K562 (cell line): ENCODE measurements around the gene MLANA. TPM values are rescaled to one million over a fixed set of nuclear protein-coding genes. Genes with fewer than 3 reads are reported as not detected.

Experiments used
- ATAC-seq: fragments of 200-7000 bp; cut with Tn5 transposase; 3 replicates; pipeline ENCODE4 v1.9.1; 2020; ENCODE audit warnings: moderate library complexity
- BruUV-seq: library from RNA; stranded (reverse); fragments of 400-500 nt; replicated peaks from 2 replicates; lab custom pipeline; 2021; lab: Mats Ljungman, UMichigan
- CTCF ChIA-PET: fragments of 300-600 bp; formaldehyde crosslinking; extraction: SDS; loops from one replicate; lab custom pipeline; 2021; ENCODE audit warnings: low intra/inter-chr PET ratio; lab: Yijun Ruan, JAX
- POLR2A ChIA-PET: fragments of 300-600, 350-650 bp; sonication (Branson Sonifier 250); formaldehyde crosslinking; extraction: SDS; loops from one replicate; lab custom pipeline; 2021; ENCODE audit warnings: antibody characterized with exemption, inconsistent platforms; lab: Yijun Ruan, JAX
- DNase-seq, 4 experiments: peaks; one replicate each; pipeline versions ENCODE4 v3.0.0 to v3.0.0-alpha.2; 2011 to 2018; ENCODE audit warnings: low spot score in 3 of 4, mixed read lengths in 3 of 4; ENCODE audit errors: extremely low read depth in 1 of 4
- FAIRE-seq: peaks from 2 replicates; lab custom pipeline; 2011; peaks lifted over from hg19 to GRCh38; lab: Jason Lieb, UNC
- H2AFZ ChIP-seq: 2 replicates; pipeline ENCODE4 v1.6.0; 2011; ENCODE audit warnings: low read depth, low read length, control low read depth, inconsistent platforms
- H3K27ac ChIP-seq: fragments of 200-600 bp; 3 replicates; pipeline ENCODE4 v1.8.0; 2011; ENCODE audit warnings: low read depth, mild to moderate bottlenecking, control low read depth, inconsistent platforms, low read length, moderate library complexity, mixed read lengths; ENCODE audit errors: extremely low read depth
- H3K27me3 ChIP-seq, 2 experiments: fragments of 300-600 bp in 1 of 2; 2 replicates in 1 of 2; 3 replicates in 1 of 2; pipeline versions ENCODE4 v1.6.0 to v1.8.0; 2011; ENCODE audit warnings: inconsistent platforms in 2 of 2, low read length in 2 of 2, mild to moderate bottlenecking in 1 of 2, mixed read lengths in 1 of 2, moderate library complexity in 1 of 2; ENCODE audit not compliant: control insufficient read depth in 2 of 2, insufficient read depth in 2 of 2
- H3K36me3 ChIP-seq: fragments of 300-600 bp; 3 replicates; pipeline ENCODE4 v1.8.0; 2011; ENCODE audit warnings: mild to moderate bottlenecking, low read length, inconsistent platforms; ENCODE audit not compliant: control insufficient read depth, insufficient read depth
- H3K4me1 ChIP-seq, 2 experiments: fragments of 200-600 bp in 1 of 2; replicated peaks in 1 of 2; 2 replicates in 1 of 2; 3 replicates in 1 of 2; pipeline versions ENCODE4 v1.5.1 to v1.8.0; 2011; ENCODE audit warnings: inconsistent platforms in 2 of 2, low read length in 2 of 2, mild to moderate bottlenecking in 1 of 2, mixed read lengths in 1 of 2, moderate library complexity in 1 of 2; ENCODE audit not compliant: control insufficient read depth in 2 of 2, insufficient read depth in 2 of 2
- H3K4me2 ChIP-seq: 2 replicates; pipeline ENCODE4 v1.6.1; 2011; ENCODE audit warnings: low read length, control low read depth, inconsistent platforms, mixed read lengths; ENCODE audit not compliant: insufficient read depth
- H3K4me3 ChIP-seq: fragments of 200-600 bp; sonication (generic), shearing (Covaris generic); 2 replicates; pipeline ENCODE4 v1.5.1; 2016; ENCODE audit warnings: control low read depth, inconsistent platforms
- H3K79me2 ChIP-seq: fragments of 200-600 bp; 3 replicates; pipeline ENCODE4 v1.8.0; 2011; ENCODE audit warnings: low read length, inconsistent platforms; ENCODE audit not compliant: control insufficient read depth, insufficient read depth
- H3K9ac ChIP-seq, 2 experiments: 2 replicates each; pipeline versions ENCODE4 v1.6.0 to v1.6.1; 2011; ENCODE audit warnings: low read depth in 2 of 2, low read length in 2 of 2, control low read depth in 1 of 2, inconsistent platforms in 1 of 2, mild to moderate bottlenecking in 1 of 2, mixed read lengths in 1 of 2; ENCODE audit not compliant: insufficient read depth in 1 of 2
- H3K9me1 ChIP-seq: one replicate; pipeline ENCODE4 v1.6.0; 2011; ENCODE audit warnings: inconsistent platforms, mild to moderate bottlenecking, low read length, moderate library complexity; ENCODE audit not compliant: control insufficient read depth, insufficient read depth
- H3K9me3 ChIP-seq: replicated peaks from 2 replicates; pipeline ENCODE4 v1.5.1; 2011; ENCODE audit warnings: low read depth, low read length, inconsistent platforms; ENCODE audit not compliant: control insufficient read depth, insufficient read depth
- H4K20me1 ChIP-seq: replicated peaks from 2 replicates; pipeline ENCODE4 v1.6.1; 2011; ENCODE audit warnings: low read length, inconsistent platforms, mixed read lengths; ENCODE audit not compliant: control insufficient read depth, insufficient read depth
- CBFA2T3 ChIP-seq: fragments of 450-650 bp; IDR thresholded peaks from 2 replicates; pipeline ENCODE4 v1.6.1; 2017
- TRIM24 ChIP-seq, 2 experiments: fragments of 450-650 bp; IDR thresholded peaks; 2 replicates each; pipeline ENCODE4 v1.6.1; 2016
- ZNF282 ChIP-seq: sonication (generic); formaldehyde crosslinking; IDR thresholded peaks from 2 replicates; pipeline ENCODE4 v1.8.1; 2023; ENCODE audit warnings: missing genetic modification reagents
- WGBS: fragments of 100-300 bp; shearing (Covaris generic); methylation state at CpG from one replicate; pipeline ENCODE4 v1.1.6; 2016; ENCODE audit warnings: low coverage, mixed read lengths; ENCODE audit not compliant: insufficient coverage; ENCODE audit errors: missing lambda C conversion rate; 5-methylcytosine and 5-hydroxymethylcytosine counted together
- in situ Hi-C: fragments of 300-500 bp; cut with MboI; formaldehyde crosslinking; loops from 4 replicates; pipeline ENCODE4 v1.15.0; 2018; ENCODE audit warnings: inconsistent platforms, mixed read lengths
- intact Hi-C: fragments of 100-400 bp; cut with micrococcal nuclease; formaldehyde crosslinking; loops from 2 replicates; pipeline ENCODE4 v1.14.2; 2022
- polyA plus RNA-seq, 8 experiments: library from polyadenylated mRNA; depleted of rRNA in 4 of 8; stranded (reverse) in 5 of 8; unstranded in 3 of 8; fragments of >200 nt; fragmentation: Nextera tagmentation in 2 of 8; fragmentation: Illumina TruSeq in 1 of 8; extraction: Ambion mirVana in 2 of 8; extraction: Trizol in 1 of 8; gene quantifications; 2 replicates each; pipeline versions ENCODE4 v1.2.1 to v1.2.3, GENCODE V29; 2011 to 2014; ENCODE audit warnings: inconsistent platforms in 1 of 8, missing spikeins in 1 of 8
- total RNA-seq, 7 experiments: library from RNA; depleted of rRNA in 6 of 7; stranded (reverse); fragments of >200 nt in 6 of 7; fragmentation: Illumina TruSeq in 2 of 7; extraction: Trizol in 2 of 7; gene quantifications; 2 replicates each; pipeline versions ENCODE4 v1.2.1 to v1.2.3, GENCODE V29; 2011 to 2021; ENCODE audit warnings: low replicate concordance in 1 of 7
- TF ChIP-seq, protein P1 (sequence below): fragments of 450-650 bp; IDR thresholded peaks from 2 replicates; pipeline ENCODE4 v1.6.1; 2017; ENCODE audit warnings: antibody characterized with exemption, mild to moderate bottlenecking
- TF ChIP-seq, protein P2 (sequence below), 2 experiments: fragments of 450-650 bp; formaldehyde crosslinking in 1 of 2; IDR thresholded peaks; 2 replicates each; pipeline versions ENCODE4 v1.4.0 to v1.6.1; 2014 to 2020; ENCODE audit warnings: mild to moderate bottlenecking in 2 of 2, borderline replicate concordance in 1 of 2, low read depth in 1 of 2
- TF ChIP-seq, protein P3 (sequence below): fragments of 450-650 bp; conservative IDR thresholded peaks from 2 replicates; pipeline ENCODE4 v1.6.1; 2016; ENCODE audit warnings: missing genetic modification characterization, low read depth, mild to moderate bottlenecking, missing compliant biosample characterization, moderate library complexity

The MLANA gene
- total and polyA plus RNA-seq, 9 of the 15 experiments (the other 6 are each of a cell fraction or from before 2014, with no cell fraction given) = not detected

DNA sequence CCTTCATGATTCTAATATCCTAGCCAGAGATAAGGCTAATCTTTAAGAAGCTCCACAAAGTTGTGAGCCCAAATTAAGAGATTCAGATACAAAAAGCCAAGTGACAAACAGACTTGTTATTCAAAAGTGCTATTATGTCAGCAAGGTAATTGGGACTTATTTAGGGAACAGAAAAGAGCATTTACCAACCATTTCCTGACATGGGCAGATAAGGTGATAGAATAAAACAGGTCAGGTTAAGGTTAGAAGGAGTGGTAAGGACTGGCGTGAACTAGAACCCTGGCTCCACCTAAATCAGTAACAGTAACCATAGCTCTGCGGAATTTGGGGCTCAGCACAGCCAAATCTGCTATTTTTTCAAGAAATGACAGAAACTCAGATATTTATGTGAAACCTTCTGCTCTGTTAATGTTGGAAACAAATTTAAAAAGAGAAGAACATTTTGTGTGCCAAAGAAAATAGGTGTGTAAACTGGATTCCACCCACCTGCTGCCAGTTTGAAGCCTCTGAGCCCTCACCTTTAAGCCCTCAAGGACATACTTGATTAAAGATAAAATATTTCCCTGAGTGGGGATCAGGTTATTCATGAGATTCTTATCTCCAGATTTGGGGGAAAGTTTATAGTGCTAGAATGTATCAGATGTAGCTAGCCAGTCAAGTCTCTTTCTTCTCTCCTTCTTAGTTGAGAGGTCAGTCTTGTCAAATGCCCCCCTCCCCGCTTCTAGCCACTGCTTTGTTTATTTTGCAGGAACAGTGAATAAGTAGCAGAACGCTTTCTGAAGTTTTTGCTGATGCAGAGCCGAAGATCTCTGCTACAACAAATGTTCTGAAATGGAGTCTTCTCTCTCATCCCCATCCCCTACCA lies 47.5 kb upstream of the MLANA start:
- Histone ChIP-seq H4K20me1 (no peaks in the 10 kb centered on the region), H3K9me3 (no peaks in the 10 kb centered on the region; the same call in 1 of the 2 replicates), H3K27me3 (no peaks in the 10 kb centered on the region), H3K36me3 (no peaks in the 10 kb centered on the region), H3K9me1 (no peaks in the 10 kb centered on the region), H3K27ac (peak overlapping the region; percentile 29; the same call in 1 of the 3 replicates), H3K4me2 (no peak overlapping the region), H3K9ac (peak overlapping the region in 1 of 2 experiments; percentile 18; a peak in 1 of 4 replicates), H3K4me1 (peaks cover 11 to 43% of the 10 kb centered on the region in 2 experiments; a peak in 4 of 5 replicates), H3K4me3 (no peak overlapping the region), H3K79me2 (no peaks in the 10 kb centered on the region), H2AFZ (peak overlapping the region; percentile 61)
- POLR2A ChIA-PET = no interaction called here
- ATAC-seq = peak; percentile 31; the same call in 2 of the 3 replicates
- no TSS peak for BruUV-seq
- intact Hi-C loops = no loop called here
- in situ Hi-C loops = no loop called here
- 43% methylated on average over 5 of the region's 5 CpGs for WGBS
- CTCF ChIA-PET = no interaction called here
- DNase-seq = peak in 2 of 4 experiments; percentile 20 to 30
- FAIRE-seq = peak; percentile 65
- TF ChIP-seq, protein P1, sequence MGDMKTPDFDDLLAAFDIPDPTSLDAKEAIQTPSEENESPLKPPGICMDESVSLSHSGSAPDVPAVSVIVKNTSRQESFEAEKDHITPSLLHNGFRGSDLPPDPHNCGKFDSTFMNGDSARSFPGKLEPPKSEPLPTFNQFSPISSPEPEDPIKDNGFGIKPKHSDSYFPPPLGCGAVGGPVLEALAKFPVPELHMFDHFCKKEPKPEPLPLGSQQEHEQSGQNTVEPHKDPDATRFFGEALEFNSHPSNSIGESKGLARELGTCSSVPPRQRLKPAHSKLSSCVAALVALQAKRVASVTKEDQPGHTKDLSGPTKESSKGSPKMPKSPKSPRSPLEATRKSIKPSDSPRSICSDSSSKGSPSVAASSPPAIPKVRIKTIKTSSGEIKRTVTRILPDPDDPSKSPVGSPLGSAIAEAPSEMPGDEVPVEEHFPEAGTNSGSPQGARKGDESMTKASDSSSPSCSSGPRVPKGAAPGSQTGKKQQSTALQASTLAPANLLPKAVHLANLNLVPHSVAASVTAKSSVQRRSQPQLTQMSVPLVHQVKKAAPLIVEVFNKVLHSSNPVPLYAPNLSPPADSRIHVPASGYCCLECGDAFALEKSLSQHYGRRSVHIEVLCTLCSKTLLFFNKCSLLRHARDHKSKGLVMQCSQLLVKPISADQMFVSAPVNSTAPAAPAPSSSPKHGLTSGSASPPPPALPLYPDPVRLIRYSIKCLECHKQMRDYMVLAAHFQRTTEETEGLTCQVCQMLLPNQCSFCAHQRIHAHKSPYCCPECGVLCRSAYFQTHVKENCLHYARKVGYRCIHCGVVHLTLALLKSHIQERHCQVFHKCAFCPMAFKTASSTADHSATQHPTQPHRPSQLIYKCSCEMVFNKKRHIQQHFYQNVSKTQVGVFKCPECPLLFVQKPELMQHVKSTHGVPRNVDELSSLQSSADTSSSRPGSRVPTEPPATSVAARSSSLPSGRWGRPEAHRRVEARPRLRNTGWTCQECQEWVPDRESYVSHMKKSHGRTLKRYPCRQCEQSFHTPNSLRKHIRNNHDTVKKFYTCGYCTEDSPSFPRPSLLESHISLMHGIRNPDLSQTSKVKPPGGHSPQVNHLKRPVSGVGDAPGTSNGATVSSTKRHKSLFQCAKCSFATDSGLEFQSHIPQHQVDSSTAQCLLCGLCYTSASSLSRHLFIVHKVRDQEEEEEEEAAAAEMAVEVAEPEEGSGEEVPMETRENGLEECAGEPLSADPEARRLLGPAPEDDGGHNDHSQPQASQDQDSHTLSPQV = no peak
- TF ChIP-seq TRIM24 (IDR thresholded peaks at IDR 0.05) (0 out of 4 replicates have a peak, but pooled peaks of 1 of the 2 experiments have one; percentile 16), CBFA2T3 (peak; percentile 41), ZNF282 (CRISPR knock-in tag) (no peak)
- TF ChIP-seq, protein P2, sequence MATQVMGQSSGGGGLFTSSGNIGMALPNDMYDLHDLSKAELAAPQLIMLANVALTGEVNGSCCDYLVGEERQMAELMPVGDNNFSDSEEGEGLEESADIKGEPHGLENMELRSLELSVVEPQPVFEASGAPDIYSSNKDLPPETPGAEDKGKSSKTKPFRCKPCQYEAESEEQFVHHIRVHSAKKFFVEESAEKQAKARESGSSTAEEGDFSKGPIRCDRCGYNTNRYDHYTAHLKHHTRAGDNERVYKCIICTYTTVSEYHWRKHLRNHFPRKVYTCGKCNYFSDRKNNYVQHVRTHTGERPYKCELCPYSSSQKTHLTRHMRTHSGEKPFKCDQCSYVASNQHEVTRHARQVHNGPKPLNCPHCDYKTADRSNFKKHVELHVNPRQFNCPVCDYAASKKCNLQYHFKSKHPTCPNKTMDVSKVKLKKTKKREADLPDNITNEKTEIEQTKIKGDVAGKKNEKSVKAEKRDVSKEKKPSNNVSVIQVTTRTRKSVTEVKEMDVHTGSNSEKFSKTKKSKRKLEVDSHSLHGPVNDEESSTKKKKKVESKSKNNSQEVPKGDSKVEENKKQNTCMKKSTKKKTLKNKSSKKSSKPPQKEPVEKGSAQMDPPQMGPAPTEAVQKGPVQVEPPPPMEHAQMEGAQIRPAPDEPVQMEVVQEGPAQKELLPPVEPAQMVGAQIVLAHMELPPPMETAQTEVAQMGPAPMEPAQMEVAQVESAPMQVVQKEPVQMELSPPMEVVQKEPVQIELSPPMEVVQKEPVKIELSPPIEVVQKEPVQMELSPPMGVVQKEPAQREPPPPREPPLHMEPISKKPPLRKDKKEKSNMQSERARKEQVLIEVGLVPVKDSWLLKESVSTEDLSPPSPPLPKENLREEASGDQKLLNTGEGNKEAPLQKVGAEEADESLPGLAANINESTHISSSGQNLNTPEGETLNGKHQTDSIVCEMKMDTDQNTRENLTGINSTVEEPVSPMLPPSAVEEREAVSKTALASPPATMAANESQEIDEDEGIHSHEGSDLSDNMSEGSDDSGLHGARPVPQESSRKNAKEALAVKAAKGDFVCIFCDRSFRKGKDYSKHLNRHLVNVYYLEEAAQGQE (IDR thresholded peaks at IDR 0.05; ENCODE audit: borderline replicate concordance) = peak; percentile 59
- TF ChIP-seq, protein P2 (CRISPR knock-in tag; IDR thresholded peaks at IDR 0.05; ENCODE audit: low read depth) = no peak
- TF ChIP-seq, protein P3, sequence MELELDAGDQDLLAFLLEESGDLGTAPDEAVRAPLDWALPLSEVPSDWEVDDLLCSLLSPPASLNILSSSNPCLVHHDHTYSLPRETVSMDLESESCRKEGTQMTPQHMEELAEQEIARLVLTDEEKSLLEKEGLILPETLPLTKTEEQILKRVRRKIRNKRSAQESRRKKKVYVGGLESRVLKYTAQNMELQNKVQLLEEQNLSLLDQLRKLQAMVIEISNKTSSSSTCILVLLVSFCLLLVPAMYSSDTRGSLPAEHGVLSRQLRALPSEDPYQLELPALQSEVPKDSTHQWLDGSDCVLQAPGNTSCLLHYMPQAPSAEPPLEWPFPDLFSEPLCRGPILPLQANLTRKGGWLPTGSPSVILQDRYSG = no peak
